Measurements from ENCODE around the gene SORCS2.

GRCh38 chr4:7506572-7506971 is 314.2 kb downstream of the SORCS2 start:
- TF ChIP-seq CTCF (IDR thresholded peaks at IDR 0.05) (no peak), POLR2A (IDR thresholded peaks at IDR 0.05) (no peak), POLR2AphosphoS5 (IDR thresholded peaks at IDR 0.05) (no peak), EP300 (IDR thresholded peaks at IDR 0.05) (no peak)
